NK-92 (cell line): ENCODE data around the gene TUBA3E.
"Not testable (repeated sequence)": the region's sequence is repeated elsewhere in the genome, so short reads cannot be mapped to it uniquely, and the experiment has no call there.

ENCODE experiments used
- DNase-seq: peaks from one replicate; lab custom pipeline; 2025; ENCODE audit not compliant: unreplicated experiment; lab: John Stamatoyannopoulos, UW

Gene TUBA3E

GRCh38 chr2:130165293-130166016, 32.8 kb downstream of the TUBA3E start:
- no peak for DNase-seq

DNA sequence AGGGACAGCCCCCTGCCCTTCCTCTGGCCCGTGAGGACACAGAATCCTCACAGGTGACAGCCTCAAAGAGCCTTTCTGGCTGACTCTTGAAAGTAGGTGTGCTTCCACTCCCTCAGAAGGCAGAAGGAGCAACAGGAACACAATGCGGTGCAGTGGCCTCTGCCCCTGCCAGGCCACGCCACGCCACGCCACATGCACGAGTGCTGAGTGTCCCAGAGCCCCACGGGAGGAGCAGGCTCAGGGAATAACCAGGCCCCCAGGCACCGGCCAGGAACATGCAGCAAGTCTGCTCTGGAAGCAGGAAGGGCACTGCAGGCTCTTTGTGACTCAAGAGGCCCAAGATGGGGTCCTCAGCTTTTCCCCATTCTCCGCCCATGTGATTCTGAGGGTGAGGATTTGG, 35.3 kb downstream of the TUBA3E start:
- DNase-seq: no peak

DNA sequence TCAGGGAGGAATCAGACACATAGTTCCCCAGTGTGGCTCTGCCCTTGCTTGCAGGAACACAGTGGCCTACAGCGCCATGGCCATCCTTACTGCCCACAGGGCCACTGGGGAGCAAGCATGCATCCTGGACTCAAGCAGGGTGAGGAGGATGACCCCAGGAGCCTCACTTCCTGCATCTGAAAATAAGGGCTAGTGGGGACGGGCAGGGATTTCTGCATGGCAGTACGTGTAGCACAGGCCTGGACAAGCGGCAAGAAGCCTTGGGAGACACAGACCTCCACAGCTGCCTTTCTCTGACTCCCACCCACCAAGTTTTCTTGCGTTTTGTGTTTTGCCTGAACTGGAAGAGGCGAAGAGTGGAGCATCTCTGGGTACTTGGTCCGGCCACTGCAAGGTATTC, 35.8 kb downstream of the TUBA3E start:
- not testable (repeated sequence) for DNase-seq

DNA sequence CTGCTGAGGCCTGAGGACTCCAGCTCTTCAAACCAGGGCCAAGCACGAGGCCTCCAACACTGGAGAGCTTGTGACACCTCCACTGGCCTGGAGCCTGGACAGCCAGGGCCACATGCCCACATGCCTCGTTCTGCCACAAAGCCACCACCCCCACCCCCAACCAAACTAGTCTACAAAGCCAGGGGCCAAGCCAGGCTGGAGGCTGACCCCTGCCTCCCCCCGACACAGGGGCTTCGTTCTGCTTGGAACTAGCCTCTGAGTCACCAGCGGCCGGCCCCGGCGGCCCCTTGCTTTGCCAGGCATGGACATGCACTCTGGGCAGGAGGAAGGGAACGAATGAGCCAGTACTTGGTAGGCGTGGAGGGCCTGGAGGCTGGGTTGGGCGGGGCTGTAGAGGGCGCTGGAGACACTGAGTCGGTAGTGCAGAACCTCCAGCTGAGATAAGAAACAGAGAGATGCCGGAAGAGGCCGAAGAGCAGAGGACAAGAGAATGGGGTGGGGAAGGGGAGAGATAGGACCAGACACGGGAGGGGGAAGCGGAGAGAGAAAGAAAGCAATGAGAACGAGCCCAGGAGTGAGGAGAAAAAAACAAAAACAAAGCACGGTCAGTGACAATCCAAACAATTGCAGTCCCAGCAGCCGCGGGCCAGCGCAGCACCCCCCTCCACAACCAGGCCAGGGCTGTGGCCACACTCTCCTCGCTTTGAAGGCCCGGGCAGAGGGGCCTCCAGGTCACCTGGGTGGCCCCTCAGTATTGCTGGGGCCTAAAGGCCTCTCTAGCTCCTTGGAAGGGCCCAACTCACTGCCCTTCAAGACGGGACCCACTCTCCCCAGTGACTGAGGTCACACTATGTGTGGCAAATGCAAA, 37.2 kb downstream of the TUBA3E start:
- not testable (repeated sequence) for DNase-seq

DNA sequence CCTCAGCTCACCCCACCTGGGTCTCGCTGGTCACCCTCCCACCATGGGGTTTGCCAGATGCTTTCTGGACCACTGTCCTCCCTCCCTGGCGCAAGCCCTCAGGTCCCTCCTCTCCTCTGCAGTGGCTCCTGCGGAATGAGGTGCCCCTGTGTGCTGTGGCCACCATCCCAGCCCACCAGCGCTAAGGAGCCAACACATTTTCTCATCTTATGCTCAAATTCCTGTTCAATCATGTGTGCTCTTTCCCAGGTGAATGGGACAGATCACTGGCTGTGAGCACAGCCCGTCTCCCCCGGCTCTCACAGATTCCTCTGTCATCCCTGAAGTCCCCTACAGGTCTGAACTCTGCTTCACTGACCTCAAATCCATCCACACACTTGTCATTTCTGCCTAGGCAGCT, 38.1 kb downstream of the TUBA3E start:
- no peak for DNase-seq

DNA sequence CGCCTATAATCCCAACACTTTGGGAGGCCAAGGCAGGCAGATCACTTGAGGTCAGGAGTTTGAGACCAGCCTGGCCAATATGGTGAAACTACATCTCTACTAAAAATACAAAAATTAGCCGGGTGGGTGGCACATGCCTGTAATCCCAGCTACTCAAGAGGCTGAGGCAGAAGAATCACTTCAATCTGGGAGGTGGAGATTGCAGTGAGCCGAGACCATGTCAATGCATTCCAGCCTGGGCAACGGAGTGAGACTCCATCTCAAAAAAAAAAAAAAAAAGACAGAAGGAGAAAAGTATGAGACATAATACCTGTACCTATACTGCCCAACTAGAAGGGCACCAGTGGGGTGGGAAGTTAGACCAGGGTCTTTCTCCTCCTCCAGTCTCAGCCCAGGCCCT, 38.9 kb downstream of the TUBA3E start:
- not testable (repeated sequence) for DNase-seq

DNA sequence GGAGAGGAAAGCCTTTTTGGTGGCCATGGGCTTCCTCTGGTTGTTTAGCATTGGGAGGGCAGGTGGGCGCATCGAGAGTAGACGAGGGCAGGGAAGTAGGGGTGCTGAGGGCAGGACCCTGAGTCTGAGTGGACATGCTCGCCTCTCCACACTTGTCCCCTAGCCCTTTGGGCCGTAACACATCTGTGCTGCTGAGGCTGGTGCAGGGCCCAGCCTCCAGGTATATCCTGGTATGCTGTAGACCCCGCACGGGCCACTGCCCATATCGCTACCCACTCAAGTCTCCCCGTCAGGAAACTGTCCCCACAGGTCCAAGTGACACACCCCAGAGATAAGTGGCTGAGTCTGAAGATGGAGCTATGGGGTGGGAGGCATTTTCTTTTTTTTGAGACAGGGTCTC, 39.6 kb downstream of the TUBA3E start:
- DNase-seq: no peak

- DNase-seq: not testable (repeated sequence)
Observed at GRCh38 chr2:130157825-130158514, 40.3 kb downstream of the TUBA3E start.

GRCh38 chr2:130157354-130157753, 40.9 kb downstream of the TUBA3E start:
- DNase-seq: not testable (repeated sequence)

- DNase-seq: no peak
Observed at GRCh38 chr2:130156624-130157004, 41.6 kb downstream of the TUBA3E start.

DNA sequence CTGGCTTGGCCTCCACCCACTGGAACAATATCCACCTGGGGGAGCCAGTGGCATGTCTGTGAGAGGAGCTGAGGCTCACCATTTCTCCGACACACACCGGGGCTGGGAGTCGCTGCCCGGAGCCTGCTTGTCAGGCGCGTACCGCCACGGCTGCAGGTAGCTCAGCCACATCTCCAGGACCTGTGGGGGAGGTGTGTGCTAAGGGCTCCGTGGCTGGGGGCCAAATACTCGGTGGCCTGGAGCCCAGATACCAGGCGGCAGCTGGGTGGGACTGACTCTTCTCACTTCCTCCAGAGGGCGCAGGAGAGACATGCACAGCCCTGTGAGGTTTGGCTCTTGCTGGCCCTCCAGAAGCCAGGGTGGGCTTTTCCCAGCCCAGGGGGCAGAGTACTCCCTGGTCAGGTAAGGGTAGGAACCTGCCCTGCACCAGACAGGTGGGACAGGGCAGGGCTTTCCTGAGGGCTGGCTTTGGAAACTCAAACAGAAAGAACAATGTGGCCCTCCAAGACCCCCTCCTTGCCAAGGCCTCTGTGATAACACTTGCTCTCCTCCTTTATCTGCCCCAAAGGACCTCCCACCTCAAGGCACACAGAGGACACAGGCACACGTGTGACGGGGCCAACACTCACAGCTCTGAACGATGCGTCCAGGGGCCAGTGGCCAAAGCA, 42.1 kb downstream of the TUBA3E start:
- DNase-seq: not testable (repeated sequence)

- DNase-seq: no peak
Observed at GRCh38 chr2:130154773-130155765, 43.2 kb downstream of the TUBA3E start.

DNA sequence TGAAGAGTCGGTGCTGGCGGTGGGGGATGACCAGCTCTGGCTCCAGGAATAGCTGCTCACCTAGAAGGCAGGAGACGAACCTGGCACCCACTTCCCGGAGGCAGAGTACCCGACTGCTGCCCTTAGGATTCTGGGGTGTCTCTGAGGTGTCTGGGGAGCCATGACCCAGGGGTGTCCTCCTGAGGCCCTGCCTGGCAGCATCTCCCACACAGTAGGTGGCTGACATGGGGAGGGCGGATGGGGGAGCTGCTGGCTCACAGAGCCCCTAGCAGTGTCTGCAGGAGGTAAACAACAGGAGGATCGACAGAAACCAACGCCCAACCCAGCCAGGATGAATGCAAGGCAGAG, 43.8 kb downstream of the TUBA3E start:
- not testable (repeated sequence) for DNase-seq

DNA sequence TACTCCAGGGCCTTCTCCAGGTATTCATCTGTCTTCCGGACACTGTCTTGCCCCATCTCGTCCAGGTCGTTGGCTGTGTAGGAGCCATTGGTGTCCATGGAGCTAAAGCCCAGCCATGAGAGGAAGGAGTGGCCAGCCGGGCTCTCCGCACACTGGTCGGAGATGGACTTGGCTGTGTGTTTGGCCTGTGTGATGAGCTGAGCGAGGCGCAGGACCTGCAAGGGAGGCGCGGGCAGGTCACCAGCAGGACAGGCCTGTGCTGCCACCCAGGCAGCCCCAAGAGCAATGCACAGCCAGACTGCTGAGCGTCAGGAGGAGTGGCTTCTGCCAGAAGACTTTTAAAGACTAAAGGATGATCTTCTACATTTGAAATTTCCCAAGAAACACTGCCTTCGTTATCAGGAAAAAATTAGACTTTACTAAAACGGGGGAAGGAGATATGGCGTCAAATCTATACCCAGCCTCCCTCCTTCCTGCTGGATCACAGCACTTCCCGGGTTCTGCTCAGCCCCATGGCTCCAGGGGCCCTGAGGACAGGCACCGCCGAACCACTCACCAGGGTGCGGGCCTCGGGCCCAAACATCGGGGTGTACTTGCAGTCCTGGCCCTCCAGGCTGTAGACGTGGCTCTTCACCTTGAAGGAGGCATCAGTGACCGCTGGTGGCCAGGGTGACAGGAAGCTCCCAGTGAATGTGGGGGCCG, 44.4 kb downstream of the TUBA3E start:
- DNase-seq: not testable (repeated sequence)

DNA sequence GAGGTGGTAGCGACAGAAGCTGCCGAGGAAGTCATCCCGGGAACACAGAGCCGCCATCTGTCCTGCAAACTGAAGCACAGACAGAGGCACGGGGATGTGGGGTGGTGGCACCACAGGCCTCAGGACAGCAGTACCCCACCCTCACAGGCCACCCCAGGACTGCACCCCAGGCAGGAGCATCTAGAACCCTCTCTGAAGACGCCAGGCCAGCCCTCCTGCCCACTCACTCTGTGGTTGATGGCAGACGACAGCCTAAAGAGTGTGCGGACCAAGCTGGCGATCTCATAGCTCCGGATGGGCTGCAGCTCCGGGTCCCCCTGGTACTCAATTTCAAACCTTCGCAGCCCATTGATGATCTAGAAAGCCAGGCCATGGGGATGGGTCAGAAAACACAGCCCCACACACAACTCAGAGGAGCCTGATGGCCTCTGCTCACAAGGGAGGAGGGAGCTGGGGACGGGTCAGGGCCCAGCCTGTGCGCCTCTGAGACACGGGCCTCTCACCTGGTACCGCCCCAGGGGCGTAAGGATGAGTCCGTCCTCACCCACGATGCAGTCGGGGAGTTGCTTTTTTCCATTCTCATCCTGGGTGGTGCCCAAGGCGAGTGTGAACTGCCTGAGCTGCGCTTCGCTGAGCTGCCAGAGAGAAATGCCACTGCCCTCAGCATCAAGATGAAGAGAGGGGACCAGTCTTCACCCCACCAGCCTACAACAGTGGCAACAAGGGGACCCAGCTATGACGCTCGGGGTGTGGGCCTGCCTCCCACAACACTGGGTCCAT, 45.2 kb downstream of the TUBA3E start:
- DNase-seq: no peak

- DNase-seq: not testable (repeated sequence)
Observed at GRCh38 chr2:130152136-130152815, 46.0 kb downstream of the TUBA3E start.

DNA sequence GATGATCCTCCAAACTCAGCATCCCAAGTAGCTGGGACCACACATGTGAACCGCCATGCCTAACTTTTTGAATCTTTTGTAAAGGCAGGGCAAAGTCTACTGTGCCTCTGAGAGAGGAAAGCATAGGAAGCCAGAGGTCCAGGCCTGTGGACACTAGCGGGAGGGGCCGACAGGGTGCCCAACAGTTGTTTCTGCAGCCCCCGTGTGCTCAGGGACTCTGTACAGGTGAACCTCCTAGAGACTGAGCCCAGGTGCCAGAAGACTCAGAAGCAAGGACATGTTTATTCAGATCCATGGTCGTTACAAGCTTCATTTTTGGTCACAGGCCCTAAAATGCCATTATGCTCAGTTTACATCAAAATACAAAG, 47.1 kb downstream of the TUBA3E start:
- not testable (repeated sequence) for DNase-seq
